DMS53 treated with DMSO at 0.1 percent for 48 hours (cell line): Measurements from ENCODE around the gene LTN1.
"Not testable (repeated sequence)": the region's sequence is repeated elsewhere in the genome, so short reads cannot be mapped to it uniquely, and the experiment has no call there.

Source experiments
- DNase-seq: peaks from one replicate; lab custom pipeline; 2025; ENCODE audit not compliant: unreplicated experiment; lab: John Stamatoyannopoulos, UW

LTN1 gene

DNA sequence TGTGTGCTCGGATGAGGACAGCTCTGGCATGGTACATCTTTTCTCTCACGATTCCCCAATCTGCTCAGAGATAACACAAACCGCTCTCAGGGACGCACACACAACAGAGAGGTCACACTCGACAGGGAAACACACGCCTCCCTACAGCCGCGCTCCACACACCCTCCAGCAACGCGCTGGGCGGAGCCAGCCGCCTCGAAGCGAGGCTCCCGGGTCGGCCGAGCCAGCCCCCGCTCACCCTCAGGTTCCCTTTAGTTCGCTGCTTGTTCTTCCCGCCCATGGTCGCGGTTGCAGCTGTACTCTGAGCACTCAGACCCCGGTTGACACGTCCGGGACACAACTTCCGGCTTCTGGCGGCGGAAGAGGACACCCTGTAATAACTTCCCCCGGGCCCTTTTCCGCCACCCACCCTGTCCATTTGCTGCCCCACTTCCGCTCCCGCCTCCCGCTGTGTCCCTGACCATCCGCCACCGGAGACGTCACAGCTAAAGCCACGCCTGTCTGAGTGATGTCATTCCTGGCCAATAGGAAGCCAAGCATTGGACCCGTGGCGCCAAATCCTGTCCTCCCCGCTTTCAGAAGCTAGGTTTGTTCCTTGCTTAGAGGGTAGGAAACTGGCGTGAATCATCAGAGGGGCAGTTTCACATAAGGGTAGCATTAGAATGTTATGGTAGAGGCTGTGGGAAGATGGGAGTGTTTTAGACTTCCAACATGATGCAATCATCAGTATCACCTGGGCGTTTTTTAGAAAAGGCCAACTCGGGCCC, at the start of gene LTN1:
Gene LTN1 (minus strand): TSS at position 352 of the 767 bp plus-strand sequence. CDS start 72 bp downstream, at position 280.
- DNase-seq, result peak; percentile 79

DNA sequence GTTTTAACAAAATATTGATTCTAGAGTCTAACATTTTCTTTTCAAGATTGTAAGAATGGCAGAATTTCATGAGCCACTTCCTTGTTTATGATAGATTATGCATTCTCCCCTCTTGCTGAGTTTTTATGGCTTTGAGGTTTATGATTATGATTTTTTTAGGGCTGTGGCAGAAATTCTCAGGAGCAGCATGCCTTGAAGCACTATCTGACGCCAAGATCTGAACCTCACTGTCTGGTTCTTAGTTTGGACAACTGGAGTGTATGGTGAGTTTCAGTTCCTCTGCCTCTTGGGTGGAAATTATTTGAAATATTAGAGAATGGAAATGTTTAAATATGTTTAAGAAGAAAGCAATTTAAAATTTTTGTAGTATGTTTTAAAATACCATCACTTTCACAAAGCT, 42.0 kb upstream of the LTN1 start:
- DNase-seq, result no peak

DNA sequence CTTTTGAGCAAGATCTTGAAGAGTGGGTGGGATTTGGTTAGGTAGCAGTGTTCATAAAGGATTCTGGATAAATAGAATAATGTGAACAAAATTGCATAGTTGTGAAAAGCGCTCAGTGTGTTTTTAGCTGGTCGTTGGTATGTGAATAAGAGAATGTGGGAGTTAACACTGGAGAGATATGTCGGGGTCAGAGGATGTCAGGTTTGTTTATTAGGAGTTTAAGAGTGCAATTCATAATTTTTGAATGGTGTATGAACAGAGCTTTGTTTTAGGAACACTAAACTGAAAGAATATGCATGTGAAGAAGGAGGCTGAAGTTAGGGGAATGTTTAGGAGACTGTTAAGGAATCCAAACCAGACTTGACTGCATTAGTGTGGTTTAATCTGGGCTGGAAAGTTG, 41.2 kb upstream of the LTN1 start:
- DNase-seq, result no peak

- DNase-seq, result no peak
Observed at GRCh38 chr21:29033301-29033700, 40.6 kb upstream of the LTN1 start.

DNA sequence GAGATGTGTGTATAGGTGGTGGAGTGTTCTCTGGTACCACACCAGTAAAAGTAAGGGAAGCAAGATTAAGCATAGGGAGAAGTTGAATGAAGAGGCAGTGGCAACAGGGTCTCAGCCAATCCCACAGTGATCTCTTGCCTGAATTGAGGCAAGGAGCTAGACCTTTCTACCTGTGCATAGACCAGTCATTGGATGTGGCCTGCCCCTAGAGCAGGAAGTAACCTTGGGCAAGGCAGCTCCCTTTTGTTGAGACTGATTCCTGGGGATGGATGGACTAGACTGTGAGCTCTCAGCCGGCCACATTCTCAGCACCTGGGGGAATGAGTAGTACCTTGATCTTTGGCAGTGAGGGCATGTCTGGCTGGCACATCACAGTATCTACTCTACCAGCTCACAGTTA, 38.2 kb upstream of the LTN1 start:
- no peak for DNase-seq

DNA sequence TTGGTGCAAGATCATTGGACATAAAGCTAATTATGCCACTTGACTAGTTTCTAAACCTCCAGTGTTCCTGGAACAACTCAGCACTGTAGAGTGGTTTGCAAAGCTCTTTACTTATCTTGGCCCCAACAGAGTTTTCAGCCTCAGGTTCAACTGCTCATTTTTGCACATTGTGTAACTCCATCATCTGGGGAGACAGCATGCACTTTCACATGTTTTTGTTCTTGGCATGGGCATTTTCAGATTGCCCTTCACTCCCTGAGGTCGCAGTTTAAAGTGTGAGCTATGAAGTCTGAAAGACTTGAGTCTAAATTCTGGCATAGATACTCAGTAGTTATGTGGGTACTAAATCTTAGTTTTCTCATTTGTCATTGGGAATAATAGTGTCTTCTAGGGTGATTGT, 36.8 kb upstream of the LTN1 start:
- DNase-seq, result no peak

GRCh38 chr21:29025328-29025713, 32.6 kb upstream of the LTN1 start:
- no peak for DNase-seq

- peak; percentile 78 for DNase-seq
Observed at GRCh38 chr21:29024474-29025327, 32.0 kb upstream of the LTN1 start, which contains the start of gene USP16. TSS of gene USP16 (plus strand) at chr21:29024668. CDS start at chr21:29027914, 3,246 bp downstream.

GRCh38 chr21:29022166-29022565, 29.5 kb upstream of the LTN1 start:
- DNase-seq, result no peak

- no peak for DNase-seq
Observed at GRCh38 chr21:29018540-29018939, 25.9 kb upstream of the LTN1 start.

GRCh38 chr21:29017639-29018237, 25.1 kb upstream of the LTN1 start:
- DNase-seq, result no peak

DNA sequence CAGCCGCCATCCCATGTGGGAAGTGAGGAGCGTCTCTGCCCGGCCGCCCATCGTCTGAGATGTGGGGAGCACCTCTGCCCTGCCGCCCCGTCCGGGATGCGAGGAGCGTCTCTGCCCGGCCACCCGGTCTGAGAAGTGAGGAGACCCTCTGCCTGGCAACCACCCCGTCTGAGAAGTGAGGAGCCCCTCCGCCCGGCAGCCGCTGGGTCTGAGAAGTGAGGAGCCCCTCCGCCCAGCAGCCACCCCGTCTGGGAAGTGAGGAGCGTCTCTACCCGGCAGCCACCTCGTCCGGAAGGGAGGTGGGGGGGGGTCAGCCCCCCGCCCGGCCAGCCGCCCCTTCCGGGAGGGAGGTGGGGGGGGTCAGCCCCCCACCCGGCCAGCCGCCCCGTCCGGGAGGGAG, 18.6 kb upstream of the LTN1 start:
- DNase-seq, result not testable (repeated sequence)

GRCh38 chr21:29008367-29008766, 15.7 kb upstream of the LTN1 start:
- no peak for DNase-seq

- no peak for DNase-seq
Observed at GRCh38 chr21:29007810-29008209, 15.1 kb upstream of the LTN1 start.

- no peak for DNase-seq
Observed at GRCh38 chr21:29007135-29007534, 14.5 kb upstream of the LTN1 start.

GRCh38 chr21:29005696-29006095, 13.0 kb upstream of the LTN1 start:
- DNase-seq, result no peak

DNA sequence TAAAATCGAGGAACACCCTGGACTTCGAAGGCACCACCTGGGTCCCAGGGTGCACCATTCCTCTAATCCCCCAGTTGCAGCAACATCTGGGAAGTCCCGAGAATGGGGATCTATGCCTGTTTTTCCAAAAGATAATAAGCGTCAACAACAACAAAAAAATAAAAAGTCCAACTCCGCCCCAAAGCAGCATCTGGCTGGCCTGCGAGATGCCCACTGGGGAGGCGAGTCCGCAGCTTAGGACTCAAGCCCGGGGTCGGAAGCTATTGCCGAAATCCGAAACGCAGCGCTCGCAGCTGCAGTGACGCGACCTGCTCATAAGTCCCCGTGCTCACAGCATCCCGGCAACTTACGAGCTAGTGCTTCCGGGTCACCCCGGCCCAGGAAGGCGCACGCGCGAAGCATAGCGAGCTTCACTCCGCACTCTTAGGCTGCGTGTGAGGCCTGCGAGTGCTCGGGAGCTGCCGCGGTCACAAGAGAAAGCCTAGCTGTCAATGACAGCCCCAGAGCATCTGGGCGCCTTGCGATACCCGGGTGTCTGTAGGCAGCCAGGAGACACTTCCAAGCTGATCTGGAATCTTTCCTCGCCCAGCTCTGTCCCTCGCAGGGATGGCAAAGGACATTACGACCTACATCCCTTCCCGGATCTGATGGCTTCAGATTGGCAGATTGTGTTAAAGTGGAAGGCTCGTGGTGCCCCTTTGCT, 9.9 kb upstream of the LTN1 start:
- DNase-seq, result peak; percentile 82

- DNase-seq, result no peak
Observed at GRCh38 chr21:28993293-28993629, 584 bp upstream of the LTN1 start.

DNA sequence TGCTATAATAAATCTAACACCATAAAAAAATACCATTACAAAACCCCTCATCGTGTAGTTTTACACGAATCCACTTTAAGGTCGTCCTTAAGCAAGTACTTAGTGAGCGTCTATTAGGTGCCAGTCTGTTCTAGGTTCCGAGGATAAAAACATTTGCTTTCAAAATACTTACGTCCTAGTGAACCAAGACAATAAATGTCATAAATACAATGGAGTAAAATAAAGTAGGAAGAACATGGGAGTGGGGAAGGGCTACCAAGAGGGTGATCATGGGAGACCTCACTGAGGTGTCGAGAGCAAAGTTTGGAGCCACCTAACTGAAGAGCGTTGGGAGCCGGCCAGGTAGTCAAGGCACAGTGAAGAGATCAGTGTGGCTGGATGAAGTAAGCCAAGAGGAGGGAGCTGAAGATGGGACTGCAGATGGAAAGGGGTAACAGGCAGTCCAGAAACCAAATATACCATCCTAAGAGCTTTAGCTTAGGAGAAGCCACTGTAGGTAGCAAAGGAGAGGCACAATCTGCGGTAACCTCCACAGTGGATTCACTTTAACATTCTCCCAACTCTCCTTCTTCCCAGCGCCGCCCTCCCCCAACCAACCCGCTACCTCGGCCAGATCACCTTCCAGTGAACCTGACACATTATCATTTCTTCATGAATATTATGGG, 684 bp downstream of the LTN1 start:
- no peak for DNase-seq

DNA sequence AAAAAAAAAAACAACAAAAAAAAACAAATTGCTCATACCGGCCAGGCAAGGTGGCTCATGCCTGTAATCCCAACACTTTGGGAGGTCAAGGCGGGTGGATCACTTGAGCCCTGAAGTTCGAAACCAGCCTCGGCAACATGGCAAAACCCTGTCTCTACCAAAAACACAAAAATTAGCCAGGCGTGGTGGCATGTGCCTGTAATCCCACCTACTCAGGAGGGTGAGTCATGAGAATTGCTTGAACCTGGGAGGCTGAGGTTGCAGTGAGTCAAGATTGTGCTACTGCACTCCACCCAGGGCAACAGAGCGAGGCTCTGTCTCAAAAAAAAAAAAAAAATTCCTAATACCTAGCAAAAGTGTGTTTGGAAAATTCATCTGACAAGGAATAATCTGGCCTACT, 4.5 kb downstream of the LTN1 start:
- DNase-seq, result not testable (repeated sequence)

DNA sequence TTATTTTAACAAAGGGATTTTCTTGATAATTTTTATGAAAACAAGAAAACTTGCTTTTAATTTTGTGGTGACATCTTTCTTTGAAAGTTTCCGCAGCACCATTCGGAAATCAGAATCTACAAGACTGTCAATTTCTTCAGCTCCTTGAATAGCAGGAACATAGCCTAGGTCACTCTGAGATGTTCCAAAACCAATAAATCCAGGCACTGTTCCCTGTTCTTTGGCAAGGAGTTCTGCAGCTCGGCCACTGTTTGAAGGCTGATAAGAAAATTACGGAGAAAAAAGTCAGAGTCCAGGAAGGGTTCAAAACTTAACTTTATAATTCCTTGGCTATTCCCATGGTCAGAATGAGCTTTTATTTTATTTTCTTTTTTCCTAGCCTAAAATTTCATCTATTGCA, 6.0 kb downstream of the LTN1 start:
- DNase-seq, result no peak
